Measurements from ENCODE around the gene PLXNB3.

PLXNB3 gene

DNA sequence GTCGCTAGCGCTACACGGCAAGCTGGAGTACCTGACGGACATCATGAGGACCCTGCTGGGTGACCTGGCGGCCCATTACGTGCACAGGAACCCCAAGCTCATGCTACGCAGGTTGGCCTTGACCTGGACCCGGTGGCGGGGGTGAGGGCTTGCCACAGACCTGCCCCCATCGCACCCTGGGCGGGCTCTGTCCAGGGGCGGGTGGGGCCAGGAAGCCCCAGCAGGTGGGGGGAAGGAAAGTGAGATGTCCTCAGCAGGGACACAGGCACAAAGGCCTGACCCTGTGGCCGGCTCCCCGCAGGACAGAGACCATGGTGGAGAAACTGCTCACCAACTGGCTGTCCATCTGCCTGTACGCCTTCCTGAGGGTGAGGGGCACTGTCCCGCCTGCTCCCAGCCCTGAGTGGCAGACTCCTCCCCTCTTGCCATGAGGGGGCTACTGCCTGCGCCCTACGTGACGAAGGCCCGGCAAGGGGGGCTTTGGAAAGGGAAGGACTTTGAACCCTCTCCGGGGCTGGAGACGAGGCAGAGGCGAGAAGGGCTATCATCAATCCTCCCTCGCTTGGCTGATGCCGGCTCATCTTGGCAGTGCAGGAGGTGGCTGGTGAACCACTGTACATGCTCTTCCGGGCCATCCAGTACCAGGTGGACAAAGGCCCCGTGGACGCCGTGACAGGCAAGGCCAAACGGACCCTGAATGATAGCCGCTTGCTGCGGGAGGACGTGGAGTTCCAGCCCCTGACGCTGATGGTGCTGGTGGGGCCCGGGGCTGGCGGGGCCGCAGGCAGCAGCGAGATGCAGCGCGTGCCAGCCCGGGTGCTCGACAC lies 11.5 kb downstream of the PLXNB3 start:
- DNase-seq, result no peak

- DNase-seq, result no peak
Measured at GRCh38 chrX:153776120-153776599, 12.1 kb downstream of the PLXNB3 start.

GRCh38 chrX:153776611-153777045 lies 12.6 kb downstream of the PLXNB3 start:
- no peak for DNase-seq

DNA sequence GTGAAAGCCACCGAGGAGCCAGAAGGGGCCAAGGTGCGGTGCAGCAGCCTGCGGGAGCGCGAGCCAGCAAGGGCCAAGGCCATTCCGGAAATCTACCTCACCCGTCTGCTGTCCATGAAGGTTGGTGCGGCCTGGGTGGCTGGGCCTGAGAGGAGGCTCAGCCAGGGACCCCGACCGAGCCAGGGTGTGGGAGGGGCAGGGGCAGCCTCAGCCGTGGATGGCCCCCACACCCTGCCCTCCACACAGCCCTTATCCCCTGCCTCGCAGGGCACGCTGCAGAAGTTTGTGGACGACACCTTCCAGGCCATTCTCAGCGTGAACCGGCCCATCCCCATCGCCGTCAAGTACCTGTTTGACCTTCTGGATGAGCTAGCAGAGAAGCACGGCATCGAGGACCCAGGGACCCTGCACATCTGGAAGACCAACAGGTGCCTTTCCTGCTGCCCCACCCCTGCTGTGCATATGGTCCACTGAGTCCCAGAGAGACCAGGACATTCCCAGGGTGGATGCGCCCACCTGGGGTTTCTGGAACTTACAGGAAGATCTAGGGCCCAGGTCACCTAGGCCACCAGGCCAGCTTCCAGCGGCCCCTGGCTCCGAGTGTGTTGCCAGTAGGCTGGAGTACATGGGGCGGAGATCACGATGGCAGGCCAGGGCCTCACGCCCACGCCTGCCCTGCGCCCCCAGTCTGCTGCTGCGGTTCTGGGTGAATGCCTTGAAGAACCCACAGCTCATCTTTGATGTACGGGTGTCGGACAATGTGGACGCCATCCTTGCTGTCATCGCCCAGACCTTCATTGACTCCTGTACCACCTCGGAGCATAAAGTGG lies 13.4 kb downstream of the PLXNB3 start:
- no peak for DNase-seq

- DNase-seq, result no peak
Measured at GRCh38 chrX:153778181-153778580, 14.1 kb downstream of the PLXNB3 start.

GRCh38 chrX:153778684-153779101 lies 14.6 kb downstream of the PLXNB3 start:
- DNase-seq, result no peak

DNA sequence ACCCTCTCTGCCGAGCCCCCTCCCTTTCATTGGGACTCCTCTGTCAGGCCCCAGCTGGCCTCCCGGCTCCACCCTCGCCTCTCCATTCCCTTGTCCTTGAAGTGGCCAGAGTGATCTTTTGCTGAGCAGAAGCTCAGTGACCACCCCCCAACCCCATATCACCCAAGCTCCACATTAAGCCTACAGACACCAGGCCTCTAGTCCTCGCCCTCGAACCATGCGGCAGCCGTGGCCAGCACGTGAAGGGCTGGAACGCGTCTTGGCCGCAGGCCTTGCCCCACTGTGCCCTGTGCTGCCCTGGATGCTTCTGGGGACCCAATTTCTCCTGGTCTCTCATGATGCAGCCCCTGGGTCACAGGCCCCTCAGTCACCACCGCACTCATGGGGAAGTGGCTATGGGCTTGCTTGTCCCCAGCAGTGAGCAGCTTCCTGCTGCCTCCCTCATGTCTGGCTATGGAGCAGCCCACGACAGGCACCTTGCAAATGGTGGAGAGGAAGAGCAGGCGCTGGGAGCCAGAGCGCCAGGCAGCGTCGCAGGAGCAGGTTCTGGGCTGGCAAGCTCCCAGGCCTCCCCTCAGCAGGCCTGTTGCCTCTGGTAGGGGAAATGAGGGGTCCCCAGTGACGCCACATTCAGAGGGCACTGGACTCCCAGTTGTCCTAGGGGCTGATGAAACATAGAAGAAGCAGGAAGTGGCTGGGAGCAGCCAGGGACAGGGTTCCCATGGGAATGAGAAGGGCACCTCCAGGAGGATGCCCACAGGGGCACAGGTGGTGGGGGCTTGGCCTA lies 16.0 kb downstream of the PLXNB3 start:
- no peak for DNase-seq

GRCh38 chrX:153780678-153781427 lies 16.8 kb downstream of the PLXNB3 start, which contains the start of gene SRPK3:
Gene SRPK3 (plus strand): TSS chrX:153781041. CDS start chrX:153781087, 46 bp downstream.
- DNase-seq, result no peak

DNA sequence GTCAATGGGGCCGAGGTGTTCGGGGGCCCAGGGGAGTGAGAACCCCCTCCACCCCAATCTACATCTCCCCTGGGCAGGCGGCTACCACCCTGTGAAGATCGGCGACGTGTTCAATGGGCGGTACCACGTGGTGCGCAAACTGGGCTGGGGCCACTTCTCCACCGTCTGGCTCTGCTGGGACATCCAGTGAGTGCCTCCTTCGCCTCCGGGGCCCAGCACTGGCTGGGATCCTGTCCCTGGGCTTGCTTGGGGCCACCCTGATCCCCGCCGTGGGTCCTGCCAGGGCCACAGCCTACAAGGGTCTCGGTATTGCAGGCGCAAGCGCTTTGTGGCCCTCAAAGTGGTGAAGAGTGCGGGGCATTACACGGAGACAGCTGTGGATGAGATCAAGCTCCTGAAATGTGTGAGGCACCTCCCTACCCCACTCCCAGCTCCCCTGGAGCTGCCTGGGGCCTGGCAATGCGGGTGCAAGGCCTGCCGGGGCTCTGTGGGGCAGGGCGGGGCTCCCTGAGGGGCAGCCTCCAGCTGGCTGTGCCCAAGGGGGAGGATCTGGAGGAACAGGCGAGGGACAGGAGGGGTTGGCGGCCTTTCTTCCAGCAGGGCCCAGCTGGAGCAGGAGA lies 17.5 kb downstream of the PLXNB3 start:
- DNase-seq, result no peak

DNA sequence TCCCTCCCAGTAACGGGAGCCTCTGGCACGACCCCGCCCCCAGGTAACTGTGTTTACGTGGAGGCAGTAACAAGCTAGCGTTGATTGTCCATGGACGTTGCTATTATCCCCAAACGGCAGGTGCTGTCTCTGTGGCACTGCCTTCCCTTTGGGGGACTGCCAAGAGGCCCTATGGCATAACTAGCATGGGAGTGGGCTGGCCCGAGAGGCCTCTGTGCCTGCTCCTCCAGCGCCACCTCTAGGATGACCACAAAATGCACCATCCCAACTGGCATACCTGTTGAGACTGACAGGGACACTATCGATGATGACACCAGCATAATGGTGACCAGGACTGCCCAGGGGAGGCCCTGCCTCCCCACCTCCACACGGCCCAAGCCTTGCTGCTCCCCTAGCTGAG lies 18.3 kb downstream of the PLXNB3 start:
- DNase-seq, result no peak

DNA sequence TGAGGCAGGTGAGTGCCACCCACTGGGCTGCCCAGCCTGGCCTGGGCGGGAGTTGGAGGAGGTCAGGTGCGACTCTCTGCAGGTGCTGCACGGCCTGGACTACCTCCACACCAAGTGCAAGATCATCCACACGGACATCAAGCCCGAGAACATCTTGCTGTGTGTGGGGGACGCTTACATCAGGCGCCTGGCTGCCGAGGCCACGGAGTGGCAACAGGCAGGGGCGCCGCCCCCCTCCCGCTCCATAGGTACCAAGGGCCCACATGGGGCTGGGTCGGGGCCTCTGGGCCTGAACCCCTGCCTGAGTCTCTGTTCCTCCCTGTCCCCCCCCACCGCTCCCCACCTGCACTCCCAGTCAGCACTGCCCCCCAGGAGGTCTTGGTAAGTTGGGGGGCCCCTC lies 18.8 kb downstream of the PLXNB3 start:
- DNase-seq, result no peak

DNA sequence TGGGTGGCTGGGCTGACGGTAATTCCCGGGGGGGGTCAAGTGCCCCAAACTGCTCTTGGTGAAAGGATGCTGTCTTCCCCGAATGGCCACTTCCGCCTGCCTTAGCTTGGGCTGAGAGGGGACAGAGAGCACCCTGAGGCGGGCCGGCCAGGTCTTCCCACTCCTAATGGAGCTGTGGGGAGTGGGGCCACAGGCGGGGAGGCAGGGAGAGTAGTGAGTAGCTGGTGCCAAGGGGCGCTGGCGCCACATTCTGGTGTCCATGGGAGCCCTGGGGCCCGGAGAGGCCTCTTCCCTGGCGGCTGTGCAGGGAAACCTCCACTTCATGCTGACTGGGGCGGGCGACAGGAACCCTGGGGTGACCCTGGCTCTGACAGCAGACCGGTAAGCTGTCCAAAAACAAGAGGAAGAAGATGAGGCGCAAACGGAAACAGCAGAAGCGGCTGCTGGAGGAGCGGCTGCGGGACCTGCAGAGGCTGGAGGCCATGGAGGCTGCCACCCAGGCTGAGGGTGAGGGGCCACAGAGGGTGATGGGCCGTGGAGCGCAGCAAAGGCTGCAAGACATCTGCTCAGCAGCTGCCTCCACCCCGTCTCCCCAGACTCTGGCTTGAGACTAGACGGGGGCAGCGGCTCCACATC lies 19.4 kb downstream of the PLXNB3 start:
- DNase-seq, result no peak

GRCh38 chrX:153784325-153784967 lies 20.4 kb downstream of the PLXNB3 start:
- no peak for DNase-seq

DNA sequence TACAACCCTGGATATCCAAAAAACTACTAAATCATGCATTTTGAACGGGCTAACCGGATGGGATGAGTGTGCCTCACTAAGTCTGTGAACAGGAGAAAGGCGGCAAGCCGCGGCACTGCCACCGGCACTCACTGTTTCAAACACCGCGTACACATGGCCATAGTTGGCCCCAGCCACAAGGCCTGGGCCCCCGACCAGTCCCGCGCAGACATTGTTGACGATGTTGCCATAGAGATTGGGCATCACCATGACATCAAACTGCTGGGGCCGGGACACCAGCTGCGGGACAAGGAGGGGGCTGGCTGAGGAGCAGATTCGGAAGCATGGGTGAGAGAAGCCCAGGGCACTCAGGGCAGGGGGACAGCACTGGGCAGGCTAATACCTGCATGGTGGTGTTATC lies 22.6 kb downstream of the PLXNB3 start:
- no peak for DNase-seq

- DNase-seq, result no peak
Measured at GRCh38 chrX:153789654-153790053, 25.6 kb downstream of the PLXNB3 start.

- DNase-seq, result peak; percentile 46
Measured at GRCh38 chrX:153791104-153791852, 27.2 kb downstream of the PLXNB3 start.

DNA sequence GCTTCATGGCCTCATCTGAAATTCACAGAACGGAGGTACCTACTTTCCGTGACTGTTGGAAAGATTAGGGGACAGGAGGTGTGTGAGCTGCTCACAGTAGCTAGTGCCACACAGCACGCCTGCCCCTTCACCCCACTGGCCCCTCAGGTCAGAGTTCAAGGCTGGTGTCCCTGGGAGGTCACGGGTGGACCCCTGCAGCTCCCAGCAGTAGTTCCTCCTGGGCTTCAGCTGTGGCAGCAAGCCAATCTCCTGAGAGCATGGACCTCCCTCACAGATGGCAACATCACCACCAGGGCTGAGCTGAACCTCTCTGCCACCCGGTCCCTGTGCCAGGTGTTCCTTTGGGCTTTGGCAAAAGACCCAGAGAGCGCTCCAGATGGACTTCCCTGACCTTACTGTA lies 28.3 kb downstream of the PLXNB3 start:
- DNase-seq, result no peak

- DNase-seq, result peak; percentile 14
Measured at GRCh38 chrX:153793291-153793690, 29.2 kb downstream of the PLXNB3 start.

GRCh38 chrX:153794018-153794896 lies 30.2 kb downstream of the PLXNB3 start, which contains the start of the genes IDH3G and SSR4:
Gene IDH3G (minus strand): TSS chrX:153794375. CDS start chrX:153794326, 49 bp downstream.
Gene SSR4 (plus strand): TSS chrX:153794668. CDS start chrX:153794688, 20 bp downstream.
- peak; percentile 94 for DNase-seq

Measured in hematopoietic multipotent progenitor cell treated with erythropoietin and hydrocortisone succinate and interleukin-3 and kit ligand, for 8 days (in vitro differentiated cells).